Mesothelial cell of epicardium (in vitro differentiated cells): ENCODE results near the gene MRPS18A. TPM values are rescaled to one million over a fixed set of nuclear protein-coding genes. Genes with fewer than 3 reads are reported as not detected.

Experiments
- DNase-seq, 2 experiments: peaks; one replicate each; pipeline ENCODE4 v3.0.0; 2021; ENCODE audit warnings: low spot score in 2 of 2; ENCODE audit not compliant: unreplicated experiment in 2 of 2
- H3K27ac Mint-ChIP-seq: 2 replicates; pipeline ENCODE4 v1.8.0; 2021; ENCODE audit warnings: mixed read lengths
- H3K27me3 Mint-ChIP-seq: 2 replicates; pipeline ENCODE4 v1.8.0; 2021; ENCODE audit warnings: low read depth, mixed read lengths
- H3K36me3 Mint-ChIP-seq: 2 replicates; pipeline ENCODE4 v1.8.0; 2021; ENCODE audit warnings: mixed read lengths
- H3K4me1 Mint-ChIP-seq: 2 replicates; pipeline ENCODE4 v1.8.0; 2021; ENCODE audit warnings: mixed read lengths
- H3K4me3 Mint-ChIP-seq: 2 replicates; pipeline ENCODE4 v1.8.0; 2021; ENCODE audit warnings: mild to moderate bottlenecking, moderate library complexity, mixed read lengths
- H3K9me3 Mint-ChIP-seq: 2 replicates; pipeline ENCODE4 v1.8.0; 2021; ENCODE audit warnings: mixed read lengths
- CTCF ChIP-seq: fragments of 200-600 bp; sonication (generic); IDR thresholded peaks from one replicate; pipeline ENCODE4 v1.5.0; 2021; ENCODE audit warnings: antibody characterized with exemption; ENCODE audit not compliant: unreplicated experiment
- total RNA-seq: library from RNA; stranded (reverse); gene quantifications from 3 replicates; pipeline ENCODE4 v1.2.1, GENCODE V29; 2021

The MRPS18A gene
- total RNA-seq, 1 donor from 2014 or later = 41.4 TPM

GRCh38 chr6:43709654-43710303, 22.2 kb upstream of the MRPS18A start:
- Mint-ChIP-seq H3K36me3 (no peaks in the 10 kb centered on the region), H3K4me1 (peaks cover 64% of the 10 kb centered on the region), H3K27me3 (peaks cover 12% of the 10 kb centered on the region), H3K4me3 (no peak overlapping the region), H3K27ac (peak overlapping the region; percentile 75), H3K9me3 (no peaks in the 10 kb centered on the region)
- no peak for DNase-seq
- no peak for TF ChIP-seq CTCF

GRCh38 chr6:43708860-43709653, 21.5 kb upstream of the MRPS18A start:
- H3K9me3 Mint-ChIP-seq = no peaks in the 10 kb centered on the region
- H3K27ac Mint-ChIP-seq = peak overlapping the region; percentile 57
- no peak overlapping the region for H3K4me3 Mint-ChIP-seq
- peaks cover 58% of the 10 kb centered on the region for H3K4me1 Mint-ChIP-seq
- DNase-seq = no peak
- H3K27me3 Mint-ChIP-seq = peaks cover 12% of the 10 kb centered on the region
- no peak for TF ChIP-seq CTCF
- no peaks in the 10 kb centered on the region for H3K36me3 Mint-ChIP-seq

DNA sequence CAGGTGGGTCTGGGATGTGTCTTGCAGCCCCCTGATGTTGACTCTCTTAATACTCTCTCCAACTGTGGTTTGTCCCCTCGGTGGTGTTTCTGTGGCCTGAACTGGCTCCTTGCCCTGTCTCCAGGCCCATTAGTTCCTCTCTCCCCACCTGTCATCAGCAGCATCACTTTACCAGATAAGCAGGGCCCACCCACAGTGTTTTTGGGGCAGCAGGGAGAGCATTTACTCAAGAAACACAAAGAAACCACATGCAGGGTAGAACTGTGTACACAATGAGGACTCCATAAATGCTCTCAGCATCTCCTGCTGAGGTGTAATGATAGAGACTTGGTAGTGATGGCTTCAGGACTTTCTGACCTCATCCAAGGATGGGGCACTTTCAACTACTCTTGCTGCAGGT, 20.2 kb upstream of the MRPS18A start:
- Mint-ChIP-seq H3K27ac (peak overlapping the region; percentile 38), H3K9me3 (no peaks in the 10 kb centered on the region), H3K27me3 (peaks cover 11% of the 10 kb centered on the region), H3K4me1 (peaks cover 65% of the 10 kb centered on the region), H3K4me3 (no peak overlapping the region), H3K36me3 (no peaks in the 10 kb centered on the region)
- no peak for DNase-seq
- no peak for TF ChIP-seq CTCF

DNA sequence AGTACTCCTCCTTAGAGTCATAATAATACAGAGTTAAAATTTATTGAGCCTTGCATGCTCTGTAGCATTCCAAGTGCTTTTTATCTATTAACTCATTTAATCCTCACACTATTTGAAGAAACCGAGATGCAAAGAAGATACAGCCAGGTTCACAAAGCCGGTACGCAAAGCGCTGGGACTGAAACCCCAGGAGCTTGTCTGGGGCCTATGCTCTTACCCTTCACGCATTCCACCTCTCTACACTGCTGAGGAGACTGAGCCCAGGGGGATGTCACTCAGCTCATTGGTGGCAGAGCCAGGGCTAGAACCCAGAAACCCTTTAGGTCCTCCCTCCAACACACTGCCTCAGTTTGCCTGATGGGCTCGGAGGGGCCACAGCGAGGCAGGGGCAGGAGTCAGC, 19.7 kb upstream of the MRPS18A start:
- Mint-ChIP-seq H3K9me3 (no peaks in the 10 kb centered on the region), H3K27ac (peak overlapping the region; percentile 92), H3K4me3 (no peak overlapping the region), H3K27me3 (peaks cover 8% of the 10 kb centered on the region), H3K36me3 (no peaks in the 10 kb centered on the region), H3K4me1 (peaks cover 67% of the 10 kb centered on the region)
- no peak for DNase-seq
- no peak for TF ChIP-seq CTCF

GRCh38 chr6:43706788-43707187, 19.2 kb upstream of the MRPS18A start:
- H3K9me3 Mint-ChIP-seq = no peaks in the 10 kb centered on the region
- H3K36me3 Mint-ChIP-seq = no peaks in the 10 kb centered on the region
- H3K4me1 Mint-ChIP-seq = peaks cover 72% of the 10 kb centered on the region
- peaks cover 7% of the 10 kb centered on the region for H3K27me3 Mint-ChIP-seq
- DNase-seq = no peak
- TF ChIP-seq CTCF = no peak
- H3K4me3 Mint-ChIP-seq = no peak overlapping the region
- peak overlapping the region; percentile 92 for H3K27ac Mint-ChIP-seq
